Suprapubic skin (tissue), 4 donors: ENCODE results near the gene FKBP2. TPM values are rescaled to one million over a fixed set of nuclear protein-coding genes. Genes with fewer than 3 reads are reported as not detected.

Experiments used
- DNase-seq, 2 donors: peaks; one replicate each; pipeline ENCODE4 v3.0.0-alpha.2; 2019; ENCODE audit warnings: low spot score in 2 of 2
- H3K27ac ChIP-seq: fragments of 200-600 bp; sonication (generic); one replicate; pipeline ENCODE4 v1.5.1; 2019
- H3K27me3 ChIP-seq: fragments of 200-600 bp; sonication (generic); one replicate; pipeline ENCODE4 v1.5.1; 2019
- H3K36me3 ChIP-seq: fragments of 200-600 bp; sonication (generic); one replicate; pipeline ENCODE4 v1.5.1; 2019
- H3K4me1 ChIP-seq: fragments of 200-600 bp; sonication (generic); one replicate; pipeline ENCODE4 v1.5.1; 2019
- H3K4me3 ChIP-seq: fragments of 200-600 bp; sonication (generic); one replicate; pipeline ENCODE4 v1.5.1; 2019; ENCODE audit warnings: mild to moderate bottlenecking
- H3K9me3 ChIP-seq: fragments of 200-600 bp; sonication (generic); one replicate; pipeline ENCODE4 v1.5.1; 2019
- CTCF ChIP-seq, 2 donors: fragments of 200-600 bp in 1 of 2; fragments of 450-650 bp in 1 of 2; sonication (generic) in 1 of 2; IDR thresholded peaks; one replicate each; pipeline ENCODE4 v1.5.1; 2016 to 2019; ENCODE audit warnings: antibody characterized with exemption in 2 of 2, mild to moderate bottlenecking in 1 of 2, moderate library complexity in 1 of 2
- EP300 ChIP-seq: sonication (generic); formaldehyde crosslinking; IDR thresholded peaks from one replicate; pipeline ENCODE4 v1.6.1; 2017; ENCODE audit warnings: antibody characterized with exemption
- POLR2A ChIP-seq, 2 donors: fragments of 450-650 bp; IDR thresholded peaks; one replicate each; pipeline ENCODE4 v1.6.1; 2017; ENCODE audit warnings: antibody characterized with exemption in 2 of 2, mild to moderate bottlenecking in 2 of 2, moderate library complexity in 2 of 2
- POLR2AphosphoS5 ChIP-seq, 3 donors: sonication (generic); formaldehyde crosslinking; IDR thresholded peaks; one replicate each; pipeline ENCODE4 v1.6.1; 2017; ENCODE audit warnings: antibody characterized with exemption in 3 of 3
- WGBS: methylation state at CpG from one replicate; pipeline ENCODE4 v1.1.5; 2018; 5-methylcytosine and 5-hydroxymethylcytosine counted together
- total RNA-seq, 4 donors: library from RNA; depleted of rRNA; stranded (reverse); fragments of >200 nt; gene quantifications; one replicate each; pipeline ENCODE4 v1.1.0, GENCODE V29; 2016

The FKBP2 gene
- total RNA-seq, 4 donors from 2014 or later, result 43.9 to 64.7 (median 53.4) TPM

- no peak overlapping the region for H3K27ac ChIP-seq
- H3K9me3 ChIP-seq, result no peaks in the 10 kb centered on the region
- WGBS, result 90% methylated on average over 13 of the region's 24 CpGs
- H3K27me3 ChIP-seq, result no peaks in the 10 kb centered on the region
- TF ChIP-seq EP300 (no peak), CTCF (IDR thresholded peaks at IDR 0.05) (no peak), POLR2AphosphoS5 (IDR thresholded peaks at IDR 0.05) (no peak), POLR2A (IDR thresholded peaks at IDR 0.05) (no peak)
- no peak overlapping the region for H3K4me3 ChIP-seq
- peaks cover 7% of the 10 kb centered on the region for H3K4me1 ChIP-seq
- no peak for DNase-seq
- H3K36me3 ChIP-seq, result peaks cover 86% of the 10 kb centered on the region
These were observed 17.5 kb downstream of the FKBP2 start for GRCh38 chr11:64258356-64258755.

GRCh38 chr11:64258946-64259532 lies 18.1 kb downstream of the FKBP2 start:
- H3K27me3 ChIP-seq, result no peaks in the 10 kb centered on the region
- H3K9me3 ChIP-seq, result no peaks in the 10 kb centered on the region
- H3K4me3 ChIP-seq, result no peak overlapping the region
- DNase-seq, result no peak
- no peaks in the 10 kb centered on the region for H3K4me1 ChIP-seq
- H3K36me3 ChIP-seq, result peaks cover 93% of the 10 kb centered on the region
- TF ChIP-seq CTCF (IDR thresholded peaks at IDR 0.05), result no peak
- no peak for TF ChIP-seq POLR2AphosphoS5 (IDR thresholded peaks at IDR 0.05)
- no peak for TF ChIP-seq EP300
- TF ChIP-seq POLR2A (IDR thresholded peaks at IDR 0.05), result no peak
- H3K27ac ChIP-seq, result no peak overlapping the region
- WGBS, result 93% methylated on average over 22 of the region's 32 CpGs

- Histone ChIP-seq H3K36me3 (peaks cover 94% of the 10 kb centered on the region), H3K4me3 (no peak overlapping the region), H3K9me3 (no peaks in the 10 kb centered on the region), H3K4me1 (no peaks in the 10 kb centered on the region), H3K27me3 (no peaks in the 10 kb centered on the region), H3K27ac (no peak overlapping the region)
- no peak for DNase-seq
- no peak for TF ChIP-seq CTCF (IDR thresholded peaks at IDR 0.05)
- TF ChIP-seq POLR2AphosphoS5 (IDR thresholded peaks at IDR 0.05), result no peak
- no peak for TF ChIP-seq POLR2A (IDR thresholded peaks at IDR 0.05)
- TF ChIP-seq EP300, result no peak
- WGBS, result 80% methylated on average over 4 of the region's 4 CpGs
These were observed 18.7 kb downstream of the FKBP2 start for GRCh38 chr11:64259533-64260067.

GRCh38 chr11:64260147-64260708 lies 19.3 kb downstream of the FKBP2 start:
- Histone ChIP-seq H3K4me1 (no peaks in the 10 kb centered on the region), H3K27ac (no peak overlapping the region), H3K9me3 (no peaks in the 10 kb centered on the region), H3K36me3 (peaks cover 95% of the 10 kb centered on the region), H3K4me3 (no peak overlapping the region), H3K27me3 (no peaks in the 10 kb centered on the region)
- TF ChIP-seq EP300 (no peak), CTCF (IDR thresholded peaks at IDR 0.05) (no peak), POLR2AphosphoS5 (IDR thresholded peaks at IDR 0.05) (no peak), POLR2A (IDR thresholded peaks at IDR 0.05) (no peak)
- no peak for DNase-seq
- 94% methylated on average over 6 of the region's 6 CpGs for WGBS

- DNase-seq, result no peak
- Histone ChIP-seq H3K27ac (no peak overlapping the region), H3K27me3 (no peaks in the 10 kb centered on the region), H3K36me3 (peaks cover 93% of the 10 kb centered on the region), H3K4me3 (no peak overlapping the region), H3K4me1 (no peaks in the 10 kb centered on the region), H3K9me3 (no peaks in the 10 kb centered on the region)
- no peak for TF ChIP-seq CTCF (IDR thresholded peaks at IDR 0.05)
- TF ChIP-seq POLR2AphosphoS5 (IDR thresholded peaks at IDR 0.05), result no peak
- TF ChIP-seq EP300, result no peak
- TF ChIP-seq POLR2A (IDR thresholded peaks at IDR 0.05), result no peak
- 89% methylated on average over 13 of the region's 18 CpGs for WGBS
These were observed 20.7 kb downstream of the FKBP2 start for GRCh38 chr11:64261556-64262080.
